H1 (cell line): ENCODE data around the gene USP54. TPM values are rescaled to one million over a fixed set of nuclear protein-coding genes. Genes with fewer than 3 reads are reported as not detected.

Experiments
- CTCF ChIA-PET: fragments of 300-600 bp; sonication (Branson Sonifier 250); formaldehyde crosslinking; loops from one replicate; lab custom pipeline; 2021; ENCODE audit not compliant: partially characterized antibody; lab: Charles Lee
- POLR2A ChIA-PET: fragments of 300-600 bp; sonication (Branson Sonifier 250); formaldehyde crosslinking; loops from one replicate; lab custom pipeline; 2021; ENCODE audit warnings: inconsistent platforms; ENCODE audit not compliant: partially characterized antibody; lab: Charles Lee
- DNase-seq, 2 experiments: peaks; one replicate each; pipeline versions ENCODE4 v3.0.0 to v3.0.0-alpha.2; 2010 to 2022; ENCODE audit warnings: low spot score in 2 of 2, low read depth in 1 of 2, mixed read lengths in 1 of 2
- FAIRE-seq: peaks from 2 replicates; lab custom pipeline; 2011; peaks lifted over from hg19 to GRCh38; lab: Jason Lieb, UNC
- H2AFZ ChIP-seq: 2 replicates; pipeline ENCODE4 v1.8.1; 2012; ENCODE audit warnings: low read length, inconsistent platforms
- H2AK5ac ChIP-seq: 2 replicates; pipeline ENCODE4 v1.6.1; 2013; ENCODE audit warnings: low read depth, low read length
- H2BK120ac ChIP-seq: replicated peaks from 2 replicates; pipeline ENCODE3; 2013; ENCODE audit warnings: low read depth, low read length, inconsistent platforms
- H2BK12ac ChIP-seq: 2 replicates; pipeline ENCODE4 v1.6.1; 2013; ENCODE audit warnings: low read depth, low read length
- H2BK15ac ChIP-seq: 2 replicates; pipeline ENCODE4 v1.6.1; 2013; ENCODE audit warnings: low read length
- H2BK20ac ChIP-seq: 2 replicates; pipeline ENCODE4 v1.6.1; 2013; ENCODE audit warnings: low read length
- H2BK5ac ChIP-seq: 2 replicates; pipeline ENCODE4 v1.6.1; 2013; ENCODE audit warnings: low read depth, low read length
- H3K14ac ChIP-seq: 2 replicates; pipeline ENCODE4 v1.6.1; 2013; ENCODE audit warnings: inconsistent platforms; ENCODE audit not compliant: insufficient read length
- H3K18ac ChIP-seq: 2 replicates; pipeline ENCODE4 v1.6.1; 2013; ENCODE audit warnings: low read length; ENCODE audit errors: extremely low read depth
- H3K23ac ChIP-seq: 2 replicates; pipeline ENCODE4 v1.6.1; 2013; ENCODE audit warnings: inconsistent platforms; ENCODE audit not compliant: insufficient read length
- H3K23me2 ChIP-seq: 2 replicates; pipeline ENCODE4 v1.6.1; 2013; ENCODE audit warnings: low read depth, low read length
- H3K27ac ChIP-seq: 2 replicates; pipeline ENCODE4 v1.6.1; 2011; ENCODE audit warnings: low read depth, low read length, inconsistent platforms
- H3K27me3 ChIP-seq, 4 experiments: replicated peaks in 1 of 4; 1 replicate in 1 of 4; 2 replicates in 3 of 4; pipeline versions ENCODE4 v1.6.1 to v1.8.1; 2011 to 2013; ENCODE audit warnings: low read length in 3 of 4, mild to moderate bottlenecking in 3 of 4, inconsistent platforms in 2 of 4, mixed read lengths in 2 of 4, moderate library complexity in 1 of 4; ENCODE audit not compliant: control insufficient read depth in 3 of 4, insufficient read depth in 3 of 4; ENCODE audit errors: extremely low read depth in 1 of 4
- H3K36me3 ChIP-seq, 4 experiments: 2 replicates each; pipeline versions ENCODE4 v1.6.1 to v1.8.1; 2011 to 2013; ENCODE audit warnings: mild to moderate bottlenecking in 4 of 4, low read length in 3 of 4, moderate library complexity in 2 of 4, control low read depth in 1 of 4, inconsistent platforms in 1 of 4; ENCODE audit not compliant: insufficient read depth in 4 of 4, control insufficient read depth in 2 of 4
- H3K4ac ChIP-seq: replicated peaks from 2 replicates; pipeline ENCODE3; 2013; ENCODE audit warnings: low read length, low read depth, mixed read lengths, inconsistent platforms; ENCODE audit not compliant: insufficient read length
- H3K4me1 ChIP-seq, 4 experiments: replicated peaks in 1 of 4; 1 replicate in 1 of 4; 2 replicates in 3 of 4; pipeline versions ENCODE4 v1.6.1 to v1.8.1; 2011 to 2013; ENCODE audit warnings: low read length in 3 of 4, inconsistent platforms in 2 of 4, mixed read lengths in 1 of 4; ENCODE audit not compliant: insufficient read depth in 4 of 4, control insufficient read depth in 3 of 4
- H3K4me2 ChIP-seq, 2 experiments: 2 replicates each; pipeline versions ENCODE4 v1.6.1 to v1.8.1; 2011 to 2013; ENCODE audit warnings: low read depth in 2 of 2, low read length in 2 of 2, control low read depth in 1 of 2, inconsistent platforms in 1 of 2, mild to moderate bottlenecking in 1 of 2; ENCODE audit not compliant: insufficient read depth in 1 of 2
- H3K4me3 ChIP-seq, 4 experiments: fragments of 200-600, 300-600 bp in 1 of 4; sonication (generic), shearing (Covaris generic), sonication (Bioruptor Twin) in 1 of 4; 2 replicates each; pipeline versions ENCODE4 v1.5.1 to v1.8.1; 2011 to 2016; ENCODE audit warnings: low read length in 4 of 4, low read depth in 3 of 4, control low read depth in 2 of 4, inconsistent platforms in 2 of 4, mild to moderate bottlenecking in 2 of 4, mixed read lengths in 1 of 4, moderate library complexity in 1 of 4; ENCODE audit not compliant: insufficient read depth in 2 of 4; ENCODE audit errors: extremely low read depth in 1 of 4
- H3K56ac ChIP-seq: replicated peaks from 2 replicates; pipeline ENCODE3; 2013; ENCODE audit warnings: low read depth, mild to moderate bottlenecking, mixed read lengths, low read length, inconsistent platforms; ENCODE audit not compliant: insufficient read length
- H3K79me1 ChIP-seq: 2 replicates; pipeline ENCODE4 v1.6.1; 2013; ENCODE audit warnings: low read depth, low read length, control low read depth
- H3K79me2 ChIP-seq, 2 experiments: 2 replicates each; pipeline versions ENCODE4 v1.6.1 to v1.8.1; 2012 to 2013; ENCODE audit warnings: low read length in 2 of 2, mild to moderate bottlenecking in 2 of 2, inconsistent platforms in 1 of 2; ENCODE audit not compliant: insufficient read depth in 2 of 2, control insufficient read depth in 1 of 2
- H3K9ac ChIP-seq, 4 experiments: replicated peaks in 1 of 4; 1 replicate in 1 of 4; 2 replicates in 3 of 4; pipeline versions ENCODE4 v1.6.1 to v1.8.1; 2011 to 2013; ENCODE audit warnings: low read depth in 3 of 4, low read length in 3 of 4, control low read depth in 2 of 4, mild to moderate bottlenecking in 2 of 4, moderate library complexity in 2 of 4, inconsistent platforms in 1 of 4; ENCODE audit errors: extremely low read depth in 1 of 4
- H3K9me3 ChIP-seq, 2 experiments: 2 replicates each; pipeline versions ENCODE4 v1.6.1 to v1.8.1; 2012 to 2013; ENCODE audit warnings: mild to moderate bottlenecking in 2 of 2, moderate library complexity in 2 of 2, control low read depth in 1 of 2, inconsistent platforms in 1 of 2, low read depth in 1 of 2, low read length in 1 of 2, mixed read lengths in 1 of 2; ENCODE audit not compliant: insufficient read depth in 2 of 2
- H4K20me1 ChIP-seq, 2 experiments: replicated peaks in 1 of 2; 2 replicates each; pipeline versions ENCODE3 to v1.8.1; 2011 to 2013; ENCODE audit warnings: inconsistent platforms in 2 of 2, low read length in 2 of 2, mild to moderate bottlenecking in 1 of 2; ENCODE audit not compliant: insufficient read depth in 2 of 2, control insufficient read depth in 1 of 2
- H4K5ac ChIP-seq: 2 replicates; pipeline ENCODE4 v1.6.1; 2013; ENCODE audit warnings: low read length, low read depth, mixed read lengths, inconsistent platforms; ENCODE audit not compliant: insufficient read length
- H4K8ac ChIP-seq: 2 replicates; pipeline ENCODE4 v1.8.0; 2013; ENCODE audit warnings: mild to moderate bottlenecking, moderate library complexity, low read length, inconsistent platforms; ENCODE audit not compliant: insufficient read depth; ENCODE audit errors: extremely low read depth
- H4K91ac ChIP-seq: replicated peaks from 2 replicates; pipeline ENCODE3; 2013; ENCODE audit warnings: low read length, mixed read lengths, inconsistent platforms; ENCODE audit not compliant: insufficient read length
- ASH2L ChIP-seq: fragments of 200-600, 300-600 bp; sonication (generic); IDR thresholded peaks from one replicate; pipeline ENCODE4 v1.7.1; 2017; ENCODE audit warnings: low read length
- CBX8 ChIP-seq: fragments of 300-800, 300-1000 bp; sonication (generic); IDR thresholded peaks from 2 replicates; pipeline ENCODE4 v1.7.1; 2016; ENCODE audit warnings: low read depth, low read length, borderline replicate concordance
- EP300 ChIP-seq, 2 experiments: IDR thresholded peaks; 1 replicate in 1 of 2; 2 replicates in 1 of 2; pipeline ENCODE4 v1.6.1; 2011 to 2012; ENCODE audit warnings: low read depth in 2 of 2, low read length in 2 of 2, mild to moderate bottlenecking in 2 of 2, borderline replicate concordance in 1 of 2, inconsistent platforms in 1 of 2, moderate library complexity in 1 of 2
- GABPA ChIP-seq: IDR thresholded peaks from 2 replicates; pipeline ENCODE4 v1.6.1; 2011; ENCODE audit warnings: mild to moderate bottlenecking, low read length, moderate library complexity, borderline replicate concordance; ENCODE audit not compliant: insufficient read depth
- KDM5A ChIP-seq: fragments of 200-600 bp; IDR thresholded peaks from 2 replicates; pipeline ENCODE4 v1.7.1; 2012; ENCODE audit warnings: mild to moderate bottlenecking, low read length, inconsistent platforms, mixed read lengths
- NRF1 ChIP-seq: IDR thresholded peaks from 2 replicates; pipeline ENCODE4 v1.6.1; 2011; ENCODE audit warnings: mild to moderate bottlenecking, low read depth, low read length, improper control_type of control experiment
- PHF8 ChIP-seq: fragments of 200-600 bp; sonication (generic); conservative IDR thresholded peaks from 2 replicates; pipeline ENCODE4 v1.7.1; 2012; ENCODE audit warnings: low read depth, mild to moderate bottlenecking, inconsistent platforms, low read length, moderate library complexity
- POLR2A ChIP-seq, 2 experiments: IDR thresholded peaks; 1 replicate in 1 of 2; 2 replicates in 1 of 2; pipeline ENCODE4 v1.6.1; 2011; ENCODE audit warnings: low read depth in 2 of 2, low read length in 2 of 2, mild to moderate bottlenecking in 2 of 2; ENCODE audit errors: control extremely low read depth in 1 of 2
- SAP30 ChIP-seq: fragments of 300-600 bp; sonication (generic); IDR thresholded peaks from 2 replicates; pipeline ENCODE4 v1.7.1; 2012; ENCODE audit warnings: low read length, moderate library complexity, mild to moderate bottlenecking, inconsistent platforms; ENCODE audit not compliant: insufficient read depth, insufficient replicate concordance
- SP2 ChIP-seq: IDR thresholded peaks from 2 replicates; pipeline ENCODE4 v1.6.1; 2012; ENCODE audit warnings: mild to moderate bottlenecking, low read length, inconsistent platforms
- TCF12 ChIP-seq: IDR thresholded peaks from 2 replicates; pipeline ENCODE4 v1.6.1; 2011; ENCODE audit warnings: low read depth, mild to moderate bottlenecking, low read length
- WGBS, 2 experiments: shearing (Covaris generic) in 1 of 2; methylation state at CpG; one replicate each; pipeline versions ENCODE4 v1.1.6 to v1.1.7; 2013 to 2015; ENCODE audit warnings: low lambda C conversion rate in 2 of 2, mixed read lengths in 2 of 2, inconsistent platforms in 1 of 2, low coverage in 1 of 2, missing lambda C conversion rate in 1 of 2; ENCODE audit not compliant: insufficient replicate concordance in 2 of 2, insufficient coverage in 1 of 2, insufficient read length in 1 of 2; ENCODE audit errors: extremely low coverage in 1 of 2, missing lambda C conversion rate in 1 of 2; 5-methylcytosine and 5-hydroxymethylcytosine counted together
- polyA plus RNA-seq, 7 experiments: library from polyadenylated mRNA; depleted of rRNA in 3 of 7; stranded (reverse) in 5 of 7; unstranded in 2 of 7; fragments of >200 nt in 5 of 7; fragments of 200-250 nt in 2 of 7; gene quantifications; 1 replicate in 5 of 7; 2 replicates in 1 of 7; 4 replicates in 1 of 7; pipeline versions ENCODE4 v1.2.1 to v1.2.3, GENCODE V29; 2011 to 2013; ENCODE audit warnings: missing spikeins in 2 of 7, mixed read lengths in 2 of 7
- total RNA-seq: library from RNA; stranded (reverse); fragmentation: NEBNext Ultra II Directional; extraction: Animal tissue kit (Norgen Biotek cat#: 25700); gene quantifications from 2 replicates; pipeline ENCODE4 v1.2.1, GENCODE V29; 2021
- TF ChIP-seq, protein P1 (sequence below): IDR thresholded peaks from 2 replicates; pipeline ENCODE4 v1.6.1; 2012; ENCODE audit warnings: low read length, inconsistent platforms
- TF ChIP-seq, protein P2 (sequence below): IDR thresholded peaks from 2 replicates; pipeline ENCODE4 v1.6.1; 2012; ENCODE audit warnings: inconsistent platforms

Gene USP54
- total and polyA plus RNA-seq, 2 of the 8 experiments (the other 6 are each of a cell fraction or from before 2014, with no cell fraction given), result 46.2 to 65.6 TPM

DNA sequence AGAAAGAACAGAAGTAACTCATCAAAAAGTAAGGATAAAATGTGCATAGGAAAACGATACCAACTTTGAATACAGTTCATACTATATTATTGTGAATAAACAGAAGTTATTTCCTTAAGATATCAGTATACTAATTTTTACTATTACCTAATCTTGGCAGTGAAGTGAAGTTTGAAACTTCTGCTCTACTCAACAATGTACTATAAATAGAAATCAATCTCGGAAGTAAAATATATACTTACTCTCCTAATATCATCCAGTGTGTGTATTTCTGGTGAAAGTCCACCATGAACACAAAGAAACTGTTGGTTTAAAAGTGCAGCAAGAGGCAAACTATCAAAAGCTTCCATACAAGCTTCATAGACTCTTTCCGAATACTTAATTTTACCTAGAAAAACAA is 119.9 kb downstream of the USP54 start:
- Histone ChIP-seq H3K18ac (no peak overlapping the region), H4K91ac (no peak overlapping the region), H2BK5ac (no peak overlapping the region), H3K4me3 (no peak overlapping the region), H3K27ac (no peak overlapping the region), H3K79me1 (no peaks in the 10 kb centered on the region), H2AFZ (no peak overlapping the region), H4K8ac (no peak overlapping the region), H3K9me3 (no peaks in the 10 kb centered on the region), H2BK20ac (no peak overlapping the region), H3K4me2 (no peak overlapping the region), H3K56ac (no peak overlapping the region), H3K9ac (no peak overlapping the region), H2BK15ac (no peak overlapping the region), H3K23ac (no peak overlapping the region), H3K14ac (no peak overlapping the region), H4K20me1 (no peaks in the 10 kb centered on the region), H2BK120ac (no peak overlapping the region), H3K79me2 (no peaks in the 10 kb centered on the region), H2AK5ac (no peak overlapping the region), H3K4ac (no peak overlapping the region), H3K27me3 (no peaks in the 10 kb centered on the region), H3K36me3 (peaks cover 0 to 56% (median 6%) of the 10 kb centered on the region in 4 experiments; a peak in 2 of 8 replicates), H4K5ac (no peak overlapping the region), H3K23me2 (no peaks in the 10 kb centered on the region), H3K4me1 (no peaks in the 10 kb centered on the region), H2BK12ac (no peak overlapping the region)
- DNase-seq (no peak), FAIRE-seq (no peak)
- WGBS, 2 experiments, result 92% methylated on average over 3 of the region's 3 CpGs; no CpG with 5 or more reads in 1 of the 2 experiments
- ChIA-PET POLR2A (no interaction called here), CTCF (no interaction called here)
- TF ChIP-seq SP2 (no peak), SAP30 (no peak), GABPA (no peak), ASH2L (no peak), KDM5A (no peak), NRF1 (no peak), PHF8 (no peak), EP300 (IDR thresholded peaks at IDR 0.05; ENCODE audit: borderline replicate concordance in 1 of 2, low read depth in 2 of 2, low read length in 2 of 2) (no peak), CBX8 (no peak), POLR2A (IDR thresholded peaks at IDR 0.05; ENCODE audit: control extremely low read depth in 1 of 2, low read depth in 2 of 2, low read length in 2 of 2) (no peak), TCF12 (no peak)
- TF ChIP-seq, protein P1, sequence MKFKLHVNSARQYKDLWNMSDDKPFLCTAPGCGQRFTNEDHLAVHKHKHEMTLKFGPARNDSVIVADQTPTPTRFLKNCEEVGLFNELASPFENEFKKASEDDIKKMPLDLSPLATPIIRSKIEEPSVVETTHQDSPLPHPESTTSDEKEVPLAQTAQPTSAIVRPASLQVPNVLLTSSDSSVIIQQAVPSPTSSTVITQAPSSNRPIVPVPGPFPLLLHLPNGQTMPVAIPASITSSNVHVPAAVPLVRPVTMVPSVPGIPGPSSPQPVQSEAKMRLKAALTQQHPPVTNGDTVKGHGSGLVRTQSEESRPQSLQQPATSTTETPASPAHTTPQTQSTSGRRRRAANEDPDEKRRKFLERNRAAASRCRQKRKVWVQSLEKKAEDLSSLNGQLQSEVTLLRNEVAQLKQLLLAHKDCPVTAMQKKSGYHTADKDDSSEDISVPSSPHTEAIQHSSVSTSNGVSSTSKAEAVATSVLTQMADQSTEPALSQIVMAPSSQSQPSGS, result no peak
- TF ChIP-seq, protein P2, sequence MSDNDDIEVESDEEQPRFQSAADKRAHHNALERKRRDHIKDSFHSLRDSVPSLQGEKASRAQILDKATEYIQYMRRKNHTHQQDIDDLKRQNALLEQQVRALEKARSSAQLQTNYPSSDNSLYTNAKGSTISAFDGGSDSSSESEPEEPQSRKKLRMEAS, result no peak
